Fibroblast of the aortic adventitia (primary cell): ENCODE data around the gene BRINP1. TPM values are rescaled to one million over a fixed set of nuclear protein-coding genes. Genes with fewer than 3 reads are reported as not detected.

Source experiments
- DNase-seq: peaks from one replicate; pipeline ENCODE4 v3.0.0-alpha.2; 2010; ENCODE audit warnings: low read depth
- H3K4me3 ChIP-seq: 2 replicates; pipeline ENCODE4 v1.5.1; 2011; ENCODE audit warnings: low read depth, mild to moderate bottlenecking, control low read depth, low read length, moderate library complexity
- CTCF ChIP-seq: IDR thresholded peaks from 2 replicates; pipeline ENCODE4 v1.5.1; 2011; ENCODE audit warnings: mild to moderate bottlenecking, low read length, control low read depth, inconsistent platforms; ENCODE audit not compliant: insufficient read depth
- total RNA-seq: library from RNA; depleted of rRNA; stranded (reverse); fragments of >200 nt; gene quantifications from 2 replicates; pipeline ENCODE4 v1.2.3, GENCODE V29; 2012; ENCODE audit warnings: low replicate concordance

BRINP1 gene
- total RNA-seq, 1 donor, result 5.8 TPM

DNA sequence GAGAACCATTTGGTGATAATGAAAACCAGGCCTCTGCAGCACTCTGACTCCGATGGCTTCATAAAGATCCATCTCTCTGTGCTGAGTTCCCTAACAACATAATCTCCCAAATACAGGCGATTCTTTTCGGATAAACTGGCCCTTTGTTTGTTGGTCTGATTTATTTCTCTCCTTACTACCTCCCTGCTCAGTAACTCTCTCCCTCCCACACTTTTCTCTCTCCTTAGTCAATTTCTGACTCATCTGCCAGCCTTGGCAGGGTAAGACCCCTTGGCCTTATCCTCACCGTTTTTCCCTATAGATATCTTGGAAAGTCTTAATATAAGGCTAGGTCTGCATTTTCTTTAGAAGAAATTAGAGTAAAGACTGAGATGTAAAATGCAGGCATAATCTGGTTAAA, 128.7 kb downstream of the BRINP1 start:
- DNase-seq, result no peak
- no peak for TF ChIP-seq CTCF
- no peak overlapping the region for H3K4me3 ChIP-seq

- no peak for DNase-seq
- no peak for TF ChIP-seq CTCF
- H3K4me3 ChIP-seq, result no peak overlapping the region
Observed at GRCh38 chr9:119234636-119235035, 134.6 kb downstream of the BRINP1 start.

DNA sequence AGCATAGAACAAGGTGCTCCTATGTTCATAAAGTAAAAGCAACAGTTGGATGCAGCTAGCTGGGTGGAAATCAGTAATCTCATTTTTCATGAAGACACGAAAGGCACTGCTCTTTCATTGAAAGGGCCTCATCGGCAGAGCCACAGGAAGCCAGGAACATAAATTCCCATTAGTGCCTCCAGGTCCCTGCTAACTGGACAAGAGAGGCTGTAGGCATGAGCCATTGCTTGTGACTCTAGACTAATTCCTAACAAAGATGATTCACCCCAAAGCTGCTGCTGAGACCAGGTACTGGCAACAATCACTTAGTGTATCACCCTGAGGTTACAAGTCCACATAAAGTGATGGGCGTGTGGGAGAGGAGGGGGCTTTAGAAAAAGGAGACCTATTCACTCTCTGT, 141.8 kb downstream of the BRINP1 start:
- H3K4me3 ChIP-seq, result no peak overlapping the region
- DNase-seq, result no peak
- no peak for TF ChIP-seq CTCF

- DNase-seq, result no peak
- TF ChIP-seq CTCF, result no peak
- H3K4me3 ChIP-seq, result no peak overlapping the region
Observed at GRCh38 chr9:119224431-119224830, 144.8 kb downstream of the BRINP1 start.

DNA sequence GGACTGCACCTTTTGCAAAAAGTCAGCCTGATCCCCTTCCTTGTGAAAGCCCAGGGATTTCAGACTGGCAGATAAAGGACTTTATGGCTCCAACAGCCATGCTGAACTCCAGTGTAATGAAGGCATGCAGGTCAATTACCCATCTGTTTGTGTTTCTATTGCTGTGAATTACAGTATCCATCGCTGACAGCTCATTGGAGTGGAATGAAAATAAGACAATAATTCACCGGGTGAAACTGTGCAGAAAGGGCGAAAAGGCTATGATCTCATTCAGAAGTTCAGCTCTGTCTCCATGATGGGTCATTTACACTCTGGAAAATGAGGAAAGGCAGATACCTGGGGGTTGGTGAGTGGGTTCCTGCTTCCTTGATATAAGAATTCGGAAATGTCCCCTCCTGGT, 148.0 kb downstream of the BRINP1 start:
- no peak for TF ChIP-seq CTCF
- H3K4me3 ChIP-seq, result no peak overlapping the region
- no peak for DNase-seq

DNA sequence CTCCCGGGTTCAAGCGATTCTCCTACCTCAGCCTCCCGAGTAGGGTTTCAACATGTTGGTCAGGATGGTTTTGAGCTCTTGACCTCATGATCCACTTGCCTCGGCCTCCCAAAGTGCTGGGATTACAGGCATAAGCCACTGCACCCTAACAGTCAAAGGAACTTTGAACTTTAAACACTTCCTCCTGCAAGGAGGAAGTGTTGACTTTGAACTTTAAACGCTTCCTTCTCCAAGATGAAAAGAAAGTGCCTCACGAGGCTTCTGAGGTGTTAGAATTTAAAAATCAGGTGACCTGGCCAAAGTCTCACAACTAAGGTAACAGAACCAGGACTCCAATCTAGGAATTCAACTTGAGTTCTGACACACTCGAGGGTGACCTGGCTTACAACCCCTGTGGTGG, 150.9 kb downstream of the BRINP1 start:
- no peak overlapping the region for H3K4me3 ChIP-seq
- TF ChIP-seq CTCF, result no peak
- DNase-seq, result no peak

DNA sequence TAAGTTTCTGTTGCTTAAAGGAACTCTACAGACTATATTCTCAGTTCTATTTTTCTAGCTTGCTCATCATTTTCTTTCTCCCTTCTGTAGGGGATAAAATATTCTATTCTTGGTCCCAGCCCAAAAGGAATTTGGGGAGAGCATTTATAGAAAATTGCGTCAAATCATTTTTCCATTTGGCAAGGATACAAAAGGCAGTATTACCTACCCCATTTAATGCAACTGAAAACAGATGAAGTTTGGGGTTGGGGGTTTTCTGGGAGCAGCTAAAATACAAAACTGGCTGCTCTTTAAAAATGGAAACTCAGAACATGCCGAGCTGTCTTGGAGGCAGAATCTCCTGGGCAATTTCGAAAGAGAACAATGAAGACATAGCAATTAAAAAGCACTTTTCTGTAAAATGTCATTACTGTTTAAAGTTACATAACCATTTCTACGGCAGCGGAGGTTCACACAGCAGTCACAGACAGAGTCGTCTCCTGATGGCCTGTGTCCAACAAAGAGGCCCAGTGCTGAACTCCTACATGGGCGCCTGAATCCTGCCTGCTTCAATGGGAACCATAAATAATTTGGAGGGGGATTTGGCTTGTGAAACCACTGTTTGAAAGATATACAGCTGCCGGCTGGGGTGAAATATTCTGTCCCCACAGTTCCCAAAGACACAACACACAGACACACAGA, 152.4 kb downstream of the BRINP1 start:
- no peak for DNase-seq
- TF ChIP-seq CTCF, result no peak
- H3K4me3 ChIP-seq, result no peak overlapping the region
